ENCODE results near the gene PLCB2. TPM values are rescaled to one million over a fixed set of nuclear protein-coding genes. Genes with fewer than 3 reads are reported as not detected.

PLCB2 gene
- total RNA-seq, 4 donors from 2014 or later = 1.7 to 7.2 (median 4.1) TPM

DNA sequence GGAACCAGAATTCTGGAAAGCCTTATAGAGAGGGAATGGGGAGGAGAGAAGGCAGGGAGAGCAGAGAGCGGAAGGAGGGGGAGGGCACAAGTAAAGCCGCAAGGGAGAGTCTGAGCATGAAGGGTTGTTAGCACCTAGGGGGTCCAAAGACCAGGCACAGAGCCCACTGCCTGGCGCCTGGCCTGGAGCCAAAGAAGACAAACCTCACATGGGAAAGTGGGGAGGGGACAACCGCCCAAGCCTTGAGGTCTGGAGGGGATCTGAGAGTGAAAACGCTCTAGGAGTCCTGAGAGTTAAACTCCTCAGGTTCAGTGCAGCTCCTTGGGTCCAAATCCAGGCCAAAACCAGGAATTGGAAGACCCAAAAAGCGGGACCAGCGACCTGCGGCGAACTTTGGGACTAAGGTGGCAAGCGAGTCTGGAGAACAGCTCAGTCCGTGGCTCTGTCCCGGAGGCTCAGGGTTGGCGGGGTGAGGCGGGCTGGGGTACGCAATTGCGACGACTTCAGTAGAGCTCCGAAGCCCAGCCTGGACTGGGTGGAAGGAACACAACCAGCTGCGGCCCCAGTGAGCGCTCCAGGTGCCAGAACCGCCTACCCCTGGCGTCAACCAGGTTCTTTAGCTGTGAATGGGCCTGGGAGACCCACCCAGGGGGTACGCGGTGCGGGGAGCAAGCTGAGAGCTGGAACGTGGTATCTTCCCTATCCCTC, 14.9 kb upstream of the PLCB2 start:
- H3K36me3 ChIP-seq = no peaks in the 10 kb centered on the region
- peaks cover 37 to 40% of the 10 kb centered on the region in 2 donors for H3K4me1 ChIP-seq
- no peak for TF ChIP-seq POLR2A (IDR thresholded peaks at IDR 0.05)
- TF ChIP-seq, protein P1, sequence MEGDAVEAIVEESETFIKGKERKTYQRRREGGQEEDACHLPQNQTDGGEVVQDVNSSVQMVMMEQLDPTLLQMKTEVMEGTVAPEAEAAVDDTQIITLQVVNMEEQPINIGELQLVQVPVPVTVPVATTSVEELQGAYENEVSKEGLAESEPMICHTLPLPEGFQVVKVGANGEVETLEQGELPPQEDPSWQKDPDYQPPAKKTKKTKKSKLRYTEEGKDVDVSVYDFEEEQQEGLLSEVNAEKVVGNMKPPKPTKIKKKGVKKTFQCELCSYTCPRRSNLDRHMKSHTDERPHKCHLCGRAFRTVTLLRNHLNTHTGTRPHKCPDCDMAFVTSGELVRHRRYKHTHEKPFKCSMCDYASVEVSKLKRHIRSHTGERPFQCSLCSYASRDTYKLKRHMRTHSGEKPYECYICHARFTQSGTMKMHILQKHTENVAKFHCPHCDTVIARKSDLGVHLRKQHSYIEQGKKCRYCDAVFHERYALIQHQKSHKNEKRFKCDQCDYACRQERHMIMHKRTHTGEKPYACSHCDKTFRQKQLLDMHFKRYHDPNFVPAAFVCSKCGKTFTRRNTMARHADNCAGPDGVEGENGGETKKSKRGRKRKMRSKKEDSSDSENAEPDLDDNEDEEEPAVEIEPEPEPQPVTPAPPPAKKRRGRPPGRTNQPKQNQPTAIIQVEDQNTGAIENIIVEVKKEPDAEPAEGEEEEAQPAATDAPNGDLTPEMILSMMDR (IDR thresholded peaks at IDR 0.05) = no peak
- H3K27ac ChIP-seq = peak overlapping the region; percentile 5 to 56 (median 51)
- WGBS, 2 donors = 50 to 64% methylated on average over 12 to 17 of the region's 26 CpGs
- no peaks in the 10 kb centered on the region for H3K27me3 ChIP-seq
- H3K9me3 ChIP-seq = no peaks in the 10 kb centered on the region
- intact Hi-C loops (cut with DNase I) = loop anchor here (5.0 kb wide), 2 partner anchors 35 to 45 kb away; no protein-coding TSS in a partner anchor
- H3K4me3 ChIP-seq (replicated peaks in 1 of 3) = peak overlapping the region in 1 of 3 donors; percentile 13
- no peak for DNase-seq

DNA sequence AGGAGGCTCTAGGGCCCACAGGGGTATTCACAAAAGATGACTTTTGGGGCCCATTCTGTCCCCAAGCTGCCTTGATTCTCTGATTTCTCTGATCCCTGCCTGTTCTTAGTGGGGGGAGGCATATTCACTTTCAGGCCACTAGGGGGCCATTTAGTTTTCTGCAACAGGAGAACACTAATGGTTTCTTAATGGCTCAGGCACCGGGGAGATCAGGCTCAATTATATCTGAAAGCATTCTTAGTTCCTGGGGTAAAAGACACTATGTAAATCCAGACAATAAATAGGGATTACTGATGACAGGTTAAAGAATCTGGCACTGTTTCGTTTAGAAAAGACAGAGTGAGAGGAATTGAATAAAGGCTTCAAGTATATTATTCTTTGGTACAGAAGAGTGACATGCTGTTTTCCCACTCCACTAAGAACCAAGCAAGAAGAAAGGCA, 13.2 kb upstream of the PLCB2 start:
- peak; percentile 65 to 72 for DNase-seq
- Histone ChIP-seq H3K27ac (no peak overlapping the region), H3K9me3 (no peaks in the 10 kb centered on the region), H3K4me1 (peaks cover 21 to 23% of the 10 kb centered on the region in 2 donors), H3K27me3 (no peaks in the 10 kb centered on the region), H3K36me3 (no peaks in the 10 kb centered on the region), H3K4me3 (replicated peaks in 1 of 3) (no peak overlapping the region)
- intact Hi-C loops (cut with DNase I) = loop anchor here (5.0 kb wide), 2 partner anchors 34 to 46 kb away; no protein-coding TSS in a partner anchor
- TF ChIP-seq, protein P1 (IDR thresholded peaks at IDR 0.05) = peak; percentile 80 to 94 (median 82)
- TF ChIP-seq POLR2A (IDR thresholded peaks at IDR 0.05) = no peak
- WGBS, 2 donors = 1 to 2% methylated on average over 2 of the region's 2 CpGs

GRCh38 chr15:40320409-40320808, 12.7 kb upstream of the PLCB2 start:
- H3K36me3 ChIP-seq = no peaks in the 10 kb centered on the region
- intact Hi-C loops (cut with DNase I) = loop anchor here (5.0 kb wide), 2 partner anchors 33 to 47 kb away; no protein-coding TSS in a partner anchor
- no peaks in the 10 kb centered on the region for H3K9me3 ChIP-seq
- peaks cover 16 to 17% of the 10 kb centered on the region in 2 donors for H3K4me1 ChIP-seq
- no peaks in the 10 kb centered on the region for H3K27me3 ChIP-seq
- no peak for DNase-seq
- no peak overlapping the region for H3K27ac ChIP-seq
- 92 to 100% methylated on average over 1 of the region's 1 CpG for WGBS, 2 donors
- no peak for TF ChIP-seq POLR2A (IDR thresholded peaks at IDR 0.05)
- TF ChIP-seq, protein P1 (IDR thresholded peaks at IDR 0.05) = no peak
- no peak overlapping the region for H3K4me3 ChIP-seq (replicated peaks in 1 of 3)

DNA sequence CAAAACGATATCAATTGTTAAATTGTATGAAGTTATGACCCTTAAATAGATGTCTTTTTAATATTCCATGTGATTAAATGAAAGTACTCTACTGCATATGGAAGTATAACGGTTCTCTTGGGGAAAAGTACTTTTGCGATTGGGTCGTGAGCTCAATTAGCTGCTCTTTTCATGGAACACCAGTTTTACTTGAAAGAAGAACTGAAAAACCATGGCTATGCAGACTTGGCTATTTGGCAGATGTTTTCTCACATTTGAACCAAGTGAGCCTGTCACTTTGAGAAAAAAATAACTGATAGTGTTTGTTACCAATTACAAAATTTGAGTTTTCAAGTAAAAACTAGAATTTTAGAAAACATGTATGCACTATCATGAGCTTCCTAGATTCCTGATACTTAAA, 9.8 kb upstream of the PLCB2 start:
- intact Hi-C loops (cut with DNase I) = no loop called here
- H3K36me3 ChIP-seq = no peaks in the 10 kb centered on the region
- TF ChIP-seq, protein P1 (IDR thresholded peaks at IDR 0.05) = no peak
- TF ChIP-seq POLR2A (IDR thresholded peaks at IDR 0.05) = no peak
- no peak for DNase-seq
- H3K4me1 ChIP-seq = peaks cover 8 to 12% of the 10 kb centered on the region in 2 donors
- H3K4me3 ChIP-seq (replicated peaks in 1 of 3) = no peak overlapping the region
- H3K9me3 ChIP-seq = no peaks in the 10 kb centered on the region
- no peak overlapping the region for H3K27ac ChIP-seq
- 61 to 65% methylated on average over 4 of the region's 4 CpGs for WGBS, 2 donors
- H3K27me3 ChIP-seq = no peaks in the 10 kb centered on the region

GRCh38 chr15:40316931-40317330, 9.2 kb upstream of the PLCB2 start:
- no peaks in the 10 kb centered on the region for H3K27me3 ChIP-seq
- no peaks in the 10 kb centered on the region for H3K36me3 ChIP-seq
- H3K27ac ChIP-seq = no peak overlapping the region
- no peak for DNase-seq
- peaks cover 3 to 8% of the 10 kb centered on the region in 2 donors for H3K4me1 ChIP-seq
- no peak overlapping the region for H3K4me3 ChIP-seq (replicated peaks in 1 of 3)
- intact Hi-C loops (cut with DNase I) = no loop called here
- no peaks in the 10 kb centered on the region for H3K9me3 ChIP-seq
- whole genome bisulfite sequencing, 2 donors = 91 to 93% methylated on average over 3 of the region's 3 CpGs
- no peak for TF ChIP-seq POLR2A (IDR thresholded peaks at IDR 0.05)

Measured in thyroid gland (tissue), 4 donors.